H9 (cell line): ENCODE data around the gene CYRIA. TPM values are rescaled to one million over a fixed set of nuclear protein-coding genes. Genes with fewer than 3 reads are reported as not detected.

Source experiments
- DNase-seq: peaks from one replicate; pipeline ENCODE4 v3.0.0-alpha.2; 2017
- H2AFZ ChIP-seq: one replicate; pipeline ENCODE4 v1.6.1; 2013; ENCODE audit warnings: mild to moderate bottlenecking, low read length, control low read depth, moderate library complexity
- H2AK5ac ChIP-seq: 2 replicates; pipeline ENCODE4 v1.6.1; 2013; ENCODE audit warnings: low read length, control low read depth, mixed read lengths; ENCODE audit not compliant: insufficient read length
- H2BK120ac ChIP-seq: one replicate; pipeline ENCODE4 v1.6.1; 2013; ENCODE audit warnings: low read depth, mild to moderate bottlenecking, low read length, control low read depth, inconsistent platforms; ENCODE audit not compliant: poor library complexity, severe bottlenecking
- H2BK12ac ChIP-seq: 2 replicates; pipeline ENCODE4 v1.6.1; 2013; ENCODE audit warnings: low read length, control low read depth, mixed read lengths, low read depth; ENCODE audit not compliant: insufficient read length
- H2BK15ac ChIP-seq: 2 replicates; pipeline ENCODE4 v1.6.1; 2013; ENCODE audit warnings: low read depth, low read length, control low read depth
- H2BK20ac ChIP-seq: one replicate; pipeline ENCODE4 v1.6.1; 2013; ENCODE audit warnings: low read depth, mild to moderate bottlenecking, low read length, control low read depth, inconsistent platforms; ENCODE audit not compliant: poor library complexity, severe bottlenecking
- H2BK5ac ChIP-seq: 2 replicates; pipeline ENCODE4 v1.6.1; 2013; ENCODE audit warnings: low read length, control low read depth, mixed read lengths; ENCODE audit not compliant: insufficient read length
- H3K14ac ChIP-seq: 2 replicates; pipeline ENCODE4 v1.6.1; 2013; ENCODE audit warnings: low read length, control low read depth; ENCODE audit not compliant: insufficient read depth
- H3K18ac ChIP-seq: 2 replicates; pipeline ENCODE4 v1.6.1; 2013; ENCODE audit warnings: low read depth, mild to moderate bottlenecking, mixed read lengths, low read length, control low read depth; ENCODE audit not compliant: insufficient read length
- H3K23ac ChIP-seq: 2 replicates; pipeline ENCODE4 v1.6.1; 2013; ENCODE audit warnings: low read length, control low read depth, mixed read lengths, low read depth; ENCODE audit not compliant: insufficient read length
- H3K23me2 ChIP-seq: 2 replicates; pipeline ENCODE4 v1.6.1; 2013; ENCODE audit warnings: low read depth, mild to moderate bottlenecking, mixed read lengths, low read length, control low read depth; ENCODE audit not compliant: insufficient read length, poor library complexity, severe bottlenecking
- H3K27ac ChIP-seq: 2 replicates; pipeline ENCODE4 v1.5.1; 2013; ENCODE audit warnings: low read length, control low read depth, mixed read lengths, low read depth; ENCODE audit not compliant: insufficient read length
- H3K27me3 ChIP-seq: 2 replicates; pipeline ENCODE4 v1.6.1; 2013; ENCODE audit warnings: low read length, control low read depth, inconsistent platforms; ENCODE audit not compliant: insufficient read depth
- H3K4ac ChIP-seq: 2 replicates; pipeline ENCODE4 v1.6.1; 2013; ENCODE audit warnings: low read depth, mild to moderate bottlenecking, control low read depth, inconsistent platforms, low read length, moderate library complexity
- H3K4me1 ChIP-seq: 2 replicates; pipeline ENCODE4 v1.6.1; 2013; ENCODE audit warnings: low read length, control low read depth, inconsistent platforms; ENCODE audit not compliant: insufficient read depth
- H3K4me2 ChIP-seq: 2 replicates; pipeline ENCODE4 v1.6.1; 2013; ENCODE audit warnings: low read length, control low read depth, mixed read lengths; ENCODE audit not compliant: insufficient read length, insufficient read depth
- H3K56ac ChIP-seq: 2 replicates; pipeline ENCODE4 v1.6.1; 2013; ENCODE audit warnings: low read depth, mild to moderate bottlenecking, mixed read lengths, low read length, control low read depth; ENCODE audit not compliant: insufficient read length
- H3K79me1 ChIP-seq: 2 replicates; pipeline ENCODE4 v1.6.1; 2013; ENCODE audit warnings: low read depth, mild to moderate bottlenecking, moderate library complexity, low read length, control low read depth, inconsistent platforms; ENCODE audit not compliant: insufficient read depth, poor library complexity, severe bottlenecking
- H3K79me2 ChIP-seq: 2 replicates; pipeline ENCODE4 v1.6.1; 2013; ENCODE audit warnings: low read length, control low read depth, inconsistent platforms; ENCODE audit not compliant: insufficient read depth
- H3K9ac ChIP-seq: 2 replicates; pipeline ENCODE4 v1.6.1; 2013; ENCODE audit warnings: low read length, control low read depth, mixed read lengths; ENCODE audit not compliant: insufficient read length; ENCODE audit errors: extremely low read depth
- H3K9me3 ChIP-seq: one replicate; pipeline ENCODE4 v1.6.1; 2013; ENCODE audit warnings: low read depth, low read length, inconsistent platforms; ENCODE audit not compliant: control insufficient read depth
- H3T11ph ChIP-seq: one replicate; pipeline ENCODE4 v1.6.1; 2013; ENCODE audit warnings: mild to moderate bottlenecking, low read length, control low read depth, inconsistent platforms
- H4K20me1 ChIP-seq: one replicate; pipeline ENCODE4 v1.6.1; 2013; ENCODE audit not compliant: control insufficient read depth, insufficient read length, insufficient read depth
- H4K5ac ChIP-seq: 2 replicates; pipeline ENCODE4 v1.6.1; 2013; ENCODE audit warnings: low read depth, mild to moderate bottlenecking, mixed read lengths, low read length, control low read depth; ENCODE audit not compliant: insufficient read length
- H4K8ac ChIP-seq: replicated peaks from 2 replicates; pipeline ENCODE4 v1.6.1; 2013; ENCODE audit warnings: low read length, control low read depth, mixed read lengths, low read depth; ENCODE audit not compliant: insufficient read length
- H4K91ac ChIP-seq: 2 replicates; pipeline ENCODE4 v1.6.1; 2013; ENCODE audit warnings: low read depth, mild to moderate bottlenecking, moderate library complexity, mixed read lengths, low read length, control low read depth; ENCODE audit not compliant: insufficient read length
- H3K27ac Mint-ChIP-seq, 3 experiments: 2 replicates in 2 of 3; 3 replicates in 1 of 3; pipeline ENCODE4 v1.8.0; 2020 to 2021; ENCODE audit warnings: mixed read lengths in 3 of 3, mild to moderate bottlenecking in 1 of 3, moderate library complexity in 1 of 3
- H3K27me3 Mint-ChIP-seq: 2 replicates; pipeline ENCODE4 v1.8.0; 2021; ENCODE audit warnings: low read depth, mild to moderate bottlenecking, moderate library complexity, mixed read lengths
- H3K36me3 Mint-ChIP-seq, 3 experiments: 2 replicates in 2 of 3; 3 replicates in 1 of 3; pipeline ENCODE4 v1.8.0; 2020 to 2021; ENCODE audit warnings: low read depth in 3 of 3, mixed read lengths in 3 of 3; ENCODE audit not compliant: insufficient read depth in 1 of 3
- H3K4me1 Mint-ChIP-seq, 2 experiments: 2 replicates each; pipeline ENCODE4 v1.8.0; 2020; ENCODE audit warnings: mixed read lengths in 2 of 2
- H3K4me3 Mint-ChIP-seq, 2 experiments: 2 replicates in 1 of 2; 3 replicates in 1 of 2; pipeline ENCODE4 v1.8.0; 2020 to 2021; ENCODE audit warnings: mild to moderate bottlenecking in 2 of 2, mixed read lengths in 2 of 2, moderate library complexity in 1 of 2
- H3K9me3 Mint-ChIP-seq, 2 experiments: 2 replicates in 1 of 2; 3 replicates in 1 of 2; pipeline ENCODE4 v1.8.0; 2020; ENCODE audit warnings: mild to moderate bottlenecking in 2 of 2, mixed read lengths in 2 of 2, moderate library complexity in 1 of 2
- CTCF ChIP-seq: fragments of 200-600 bp; sonication (generic); conservative IDR thresholded peaks from 3 replicates; pipeline ENCODE4 v1.8.0; 2021; ENCODE audit warnings: antibody characterized with exemption, mild to moderate bottlenecking
- WGBS: extraction: QIAGEN DNeasy Blood & Tissue Kit; methylation state at CpG from one replicate; pipeline ENCODE4 v1.1.7; 2013; ENCODE audit warnings: missing lambda C conversion rate, low lambda C conversion rate, mixed read lengths; ENCODE audit not compliant: insufficient read length; ENCODE audit errors: extremely low coverage; 5-methylcytosine and 5-hydroxymethylcytosine counted together
- total RNA-seq: library from RNA; stranded (reverse); gene quantifications from 2 replicates; pipeline ENCODE4 v1.2.1, GENCODE V29; 2021

CYRIA gene
- total RNA-seq, 1 experiment from 2014 or later = 2.3 TPM

GRCh38 chr2:16649353-16650286 lies 16.0 kb downstream of the CYRIA start:
- Histone ChIP-seq H2BK12ac (no peak overlapping the region), H3K23ac (no peak overlapping the region), H3K79me2 (0 out of 2 replicates have a peak, but pooled peaks cover 2% of the 10 kb centered on the region), H3K79me1 (no peaks in the 10 kb centered on the region), H2BK20ac (no peak overlapping the region), H3K23me2 (no peaks in the 10 kb centered on the region), H3K9ac (no peak overlapping the region), H3K9me3 (no peaks in the 10 kb centered on the region), H4K8ac (no peak overlapping the region), H2BK5ac (no peak overlapping the region), H3K18ac (no peak overlapping the region), H3T11ph (no peak overlapping the region), H3K27ac (no peak overlapping the region), H3K27me3 (peaks cover 2% of the 10 kb centered on the region; the same call in 1 of the 2 replicates), H2AK5ac (no peak overlapping the region), H4K5ac (no peak overlapping the region), H3K4me1 (no peaks in the 10 kb centered on the region), H4K20me1 (no peaks in the 10 kb centered on the region), H4K91ac (no peak overlapping the region), H3K14ac (no peak overlapping the region), H3K4ac (no peak overlapping the region), H2BK15ac (no peak overlapping the region), H2BK120ac (no peak overlapping the region), H2AFZ (no peak overlapping the region), H3K4me2 (no peak overlapping the region), H3K56ac (peak overlapping the region; percentile 22)
- no peaks in the 10 kb centered on the region for H3K27me3 Mint-ChIP-seq
- no peaks in the 10 kb centered on the region for H3K36me3 Mint-ChIP-seq
- no peak for TF ChIP-seq CTCF
- DNase-seq = no peak
- H3K9me3 Mint-ChIP-seq = no peaks in the 10 kb centered on the region
- peak overlapping the region in 2 of 3 experiments; percentile 66 to 80; a peak in 2 of 7 replicates for H3K27ac Mint-ChIP-seq
- no peak overlapping the region for H3K4me3 Mint-ChIP-seq
- peaks cover 27 to 29% of the 10 kb centered on the region in 2 experiments for H3K4me1 Mint-ChIP-seq
- WGBS = no CpG with 5 or more reads among the region's 9 CpGs
